Activated T-cell treated with anti-CD3 and anti-CD28 coated beads for 4 hours (primary cell): ENCODE data around the gene NDEL1.
"Not testable (repeated sequence)": the region's sequence is repeated elsewhere in the genome, so short reads cannot be mapped to it uniquely, and the experiment has no call there.

Source experiments
- DNase-seq: peaks from one replicate; pipeline ENCODE4 v3.0.0-alpha.2; 2020

The NDEL1 gene, protein sequence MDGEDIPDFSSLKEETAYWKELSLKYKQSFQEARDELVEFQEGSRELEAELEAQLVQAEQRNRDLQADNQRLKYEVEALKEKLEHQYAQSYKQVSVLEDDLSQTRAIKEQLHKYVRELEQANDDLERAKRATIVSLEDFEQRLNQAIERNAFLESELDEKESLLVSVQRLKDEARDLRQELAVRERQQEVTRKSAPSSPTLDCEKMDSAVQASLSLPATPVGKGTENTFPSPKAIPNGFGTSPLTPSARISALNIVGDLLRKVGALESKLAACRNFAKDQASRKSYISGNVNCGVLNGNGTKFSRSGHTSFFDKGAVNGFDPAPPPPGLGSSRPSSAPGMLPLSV

DNA sequence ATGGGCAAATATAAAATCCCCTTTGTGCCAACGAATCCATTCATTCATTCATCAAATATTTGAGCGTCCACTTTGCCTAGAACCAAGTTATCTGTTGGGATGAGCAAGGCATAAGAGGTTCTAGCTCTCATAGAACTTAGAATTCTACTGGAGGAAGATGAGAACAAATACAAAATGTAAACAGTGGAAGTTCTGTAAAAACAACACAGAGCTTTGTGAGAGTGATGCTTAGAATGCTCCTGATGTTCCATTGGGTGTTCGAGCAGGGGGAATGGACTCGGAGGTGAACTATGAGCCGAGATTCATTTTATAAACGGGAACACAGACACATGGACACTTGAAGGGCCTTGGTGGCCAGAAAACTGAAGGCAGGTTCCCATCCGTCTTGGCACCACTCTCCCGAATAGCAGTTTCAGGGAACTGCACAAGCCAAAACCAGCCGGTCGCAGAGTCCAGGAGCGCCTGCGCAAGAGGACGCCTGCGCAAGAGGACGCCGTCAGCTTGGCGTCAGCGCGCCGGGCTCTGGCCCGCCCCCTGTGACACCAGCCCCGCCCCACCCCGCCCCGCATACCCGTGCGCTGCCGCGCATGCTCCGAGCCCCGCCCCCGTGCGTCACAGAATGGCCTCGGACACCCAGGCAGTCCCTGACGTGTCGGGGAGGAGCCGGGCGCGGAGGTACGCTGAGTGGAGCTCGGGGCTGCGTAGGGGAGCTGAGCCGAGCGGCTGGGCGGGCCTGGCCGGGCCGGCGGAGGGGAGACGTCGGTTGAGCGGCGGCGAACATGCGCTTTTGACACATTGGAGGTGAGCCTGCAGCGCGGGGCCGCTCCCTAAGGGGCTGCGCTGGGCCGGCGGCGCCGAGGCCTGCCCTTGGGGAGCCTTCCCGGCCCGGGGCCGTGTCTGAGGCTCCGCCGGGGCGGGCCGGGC lies at the start of gene NDEL1:
NDEL1 (plus strand) TSS at position 640 of the 924 bp plus-strand sequence. CDS start 8,388 bp downstream, outside the sequence.
- peak; percentile 98 for DNase-seq

DNA sequence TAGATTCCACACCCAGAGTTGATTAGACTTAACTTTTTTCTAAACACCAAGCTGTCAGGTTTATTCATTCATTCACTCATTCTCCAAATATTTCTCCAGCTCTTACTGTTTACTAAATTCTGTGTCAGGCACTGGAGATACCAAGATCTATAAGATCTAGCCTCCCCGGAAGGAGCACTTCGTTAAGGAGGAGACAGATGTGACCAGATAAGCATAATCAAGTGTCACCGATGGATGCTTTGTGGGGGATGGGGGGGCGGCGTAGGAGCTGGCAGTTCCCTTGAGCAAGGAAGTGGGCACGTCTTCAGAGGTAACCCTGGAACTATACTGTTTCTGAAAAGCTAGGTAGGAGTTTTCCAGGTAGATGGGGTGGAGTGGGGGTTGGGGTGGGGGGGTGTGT lies 48.8 kb upstream of the NDEL1 start:
- no peak for DNase-seq

DNA sequence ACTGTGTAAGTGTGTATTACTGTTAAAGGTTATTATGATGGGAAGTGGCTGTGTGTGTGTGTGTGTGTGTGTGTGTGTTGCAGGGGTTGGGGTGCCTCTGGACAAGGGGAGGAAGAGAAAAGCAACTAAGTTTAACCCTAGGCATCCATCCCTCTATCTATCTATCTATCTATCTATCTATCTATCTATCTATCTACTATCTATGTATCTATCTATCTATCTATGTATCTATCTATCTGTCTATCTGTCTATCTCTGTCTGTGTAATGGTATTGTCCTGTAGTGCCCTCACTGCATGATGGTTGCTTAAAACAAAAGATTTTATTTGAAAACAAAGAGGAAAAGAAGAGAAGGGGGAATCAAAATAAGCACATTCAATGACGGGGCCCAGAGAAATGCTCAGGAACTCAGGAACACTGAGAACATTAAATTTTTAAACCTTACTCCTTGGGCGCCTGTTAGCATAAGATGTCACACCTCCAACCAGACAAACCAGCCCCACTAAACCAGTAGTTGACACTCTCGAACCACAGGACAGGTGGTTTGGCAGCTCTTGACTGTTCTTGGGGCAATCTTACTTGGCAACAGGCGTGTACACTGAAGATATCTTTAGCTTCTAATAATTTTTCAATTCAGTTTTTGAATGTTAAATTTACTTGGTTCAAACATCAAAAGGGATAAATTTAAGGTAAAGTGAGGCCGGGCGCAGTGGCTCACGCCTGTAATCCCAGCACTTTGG lies 47.6 kb upstream of the NDEL1 start:
- DNase-seq, result no peak

DNA sequence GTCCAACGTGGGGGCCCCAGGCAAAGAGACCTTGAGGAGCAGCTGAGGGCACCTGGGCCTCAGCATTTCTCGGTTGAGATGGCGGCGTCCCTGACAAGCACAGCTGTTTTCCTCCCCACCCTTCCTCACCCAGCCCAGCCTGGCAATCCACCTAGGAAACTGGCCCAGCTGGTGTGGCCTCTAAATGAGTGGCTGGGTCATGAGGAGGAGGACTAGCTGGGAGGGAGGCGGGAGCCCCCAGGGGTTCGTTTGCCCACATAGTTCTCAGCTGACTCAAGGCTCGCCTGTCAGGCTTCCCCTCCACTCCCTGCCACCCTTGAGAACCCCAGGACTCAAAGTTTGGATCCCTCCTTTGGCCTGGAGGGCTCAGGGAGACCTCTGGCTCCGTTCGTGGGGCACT lies 44.0 kb upstream of the NDEL1 start:
- DNase-seq, result no peak

DNA sequence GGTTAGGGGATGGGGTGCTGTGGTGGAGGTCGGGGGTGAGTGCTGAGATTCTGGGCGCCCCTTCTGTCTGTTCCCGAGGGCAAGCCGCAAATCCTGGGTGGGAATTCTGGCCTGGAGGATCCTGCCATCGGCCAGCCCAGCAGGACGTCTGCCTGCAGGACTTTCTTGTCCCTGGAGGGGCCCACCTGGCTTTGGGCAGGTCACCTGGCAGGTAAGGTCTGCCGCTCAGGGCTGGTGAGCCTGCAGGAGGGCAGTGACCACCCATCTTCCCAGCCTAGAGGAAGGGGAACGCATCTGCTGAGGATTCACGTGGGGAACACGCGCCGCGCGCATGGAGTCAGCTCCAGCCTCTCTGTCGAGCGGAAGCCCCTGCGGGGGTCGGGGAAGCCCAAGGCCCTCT lies 43.4 kb upstream of the NDEL1 start:
- no peak for DNase-seq

DNA sequence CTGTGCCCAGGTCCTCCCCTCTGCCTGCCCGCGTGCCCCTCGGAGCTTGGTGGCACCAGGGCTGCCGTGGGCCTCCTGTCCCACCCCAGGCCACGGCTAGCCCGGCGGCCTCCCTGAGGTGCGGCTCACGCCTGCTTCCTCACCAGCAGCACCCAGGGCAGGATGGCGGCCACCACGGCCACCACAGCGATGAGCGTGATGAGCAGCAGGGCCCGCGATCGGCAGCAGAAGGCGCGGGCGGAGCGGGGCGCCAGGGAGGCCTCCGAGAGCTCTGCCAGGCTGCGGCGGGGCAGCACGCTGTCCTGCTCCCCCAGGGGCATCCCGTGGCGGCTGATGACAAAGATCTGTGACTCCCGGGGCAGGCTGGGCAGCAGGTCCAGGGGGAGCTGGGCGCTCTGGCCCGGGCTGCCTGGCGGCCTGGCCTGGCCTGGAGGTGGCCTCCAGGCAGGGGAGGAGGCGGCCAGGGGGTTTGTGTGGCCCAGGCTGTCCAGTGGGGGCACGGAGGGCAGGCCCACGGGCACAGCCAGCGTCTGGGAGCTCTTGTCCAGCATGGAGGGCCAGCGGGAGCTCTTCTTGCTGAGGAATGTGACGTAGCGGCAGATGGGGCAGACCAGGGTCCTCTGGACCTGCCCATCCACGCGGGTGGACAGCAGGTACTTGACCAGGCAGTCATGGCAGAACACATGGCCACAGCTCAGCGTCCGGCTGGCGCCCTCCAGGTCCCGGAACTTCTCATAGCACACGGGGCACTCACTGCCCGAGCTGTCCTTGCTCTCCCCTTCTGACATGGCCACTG lies 42.8 kb upstream of the NDEL1 start:
- DNase-seq, result no peak

DNA sequence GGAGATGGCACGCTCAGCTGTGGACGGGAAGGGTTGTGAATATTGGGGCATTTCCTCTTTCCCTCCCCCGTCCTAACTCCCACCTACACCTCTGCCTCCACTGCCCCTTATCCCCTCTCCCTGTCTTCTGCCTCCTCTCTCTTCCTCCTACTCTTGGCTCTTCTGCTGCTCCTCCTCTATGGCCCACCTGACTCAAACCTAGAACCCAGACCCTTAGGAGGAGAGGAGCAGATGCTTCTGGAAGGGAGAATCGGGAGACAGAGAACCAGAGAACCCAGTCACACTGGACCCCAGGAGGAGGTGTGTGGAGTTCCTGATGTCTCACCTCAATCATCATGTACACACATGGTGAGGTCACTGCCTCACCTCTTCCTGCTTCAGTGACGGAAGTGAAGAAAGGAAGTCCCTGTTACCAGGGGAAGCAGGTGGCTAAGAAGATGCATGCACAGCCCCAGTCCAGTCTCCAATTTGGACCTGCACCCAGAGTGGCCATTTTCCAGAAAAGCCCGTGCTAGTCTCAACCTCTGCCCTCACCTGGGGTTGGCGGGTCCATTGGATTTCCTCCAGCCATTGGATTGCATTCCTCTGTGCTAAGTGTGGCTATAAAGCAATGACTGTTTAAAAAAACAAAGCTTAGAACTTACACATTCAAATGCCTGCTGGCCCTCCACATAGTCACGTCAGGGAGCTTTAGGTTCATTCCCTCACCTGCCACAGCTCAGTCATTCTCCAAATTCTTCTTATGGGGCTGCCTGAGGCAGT lies 42.0 kb upstream of the NDEL1 start:
- peak; percentile 14 for DNase-seq

DNA sequence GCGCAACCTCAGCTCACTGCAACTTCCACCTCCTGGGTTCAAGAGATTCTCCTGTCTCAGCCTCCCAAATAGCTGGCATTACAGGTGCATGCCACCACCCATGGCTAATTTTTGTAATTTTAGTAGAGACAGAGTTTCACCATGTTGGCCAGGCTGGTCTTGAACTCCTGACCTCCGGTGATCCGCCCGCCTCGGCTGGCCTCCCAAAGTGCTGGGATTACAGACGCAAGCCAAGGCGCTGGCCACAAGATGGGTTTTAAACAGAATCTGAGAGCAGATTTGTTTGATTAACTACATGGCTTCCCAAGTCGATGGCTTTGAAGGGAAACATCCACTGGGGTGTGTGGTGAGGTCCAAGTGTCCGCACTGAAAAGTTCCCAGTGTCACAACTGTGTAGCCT lies 41.2 kb upstream of the NDEL1 start:
- DNase-seq, result not testable (repeated sequence)

DNA sequence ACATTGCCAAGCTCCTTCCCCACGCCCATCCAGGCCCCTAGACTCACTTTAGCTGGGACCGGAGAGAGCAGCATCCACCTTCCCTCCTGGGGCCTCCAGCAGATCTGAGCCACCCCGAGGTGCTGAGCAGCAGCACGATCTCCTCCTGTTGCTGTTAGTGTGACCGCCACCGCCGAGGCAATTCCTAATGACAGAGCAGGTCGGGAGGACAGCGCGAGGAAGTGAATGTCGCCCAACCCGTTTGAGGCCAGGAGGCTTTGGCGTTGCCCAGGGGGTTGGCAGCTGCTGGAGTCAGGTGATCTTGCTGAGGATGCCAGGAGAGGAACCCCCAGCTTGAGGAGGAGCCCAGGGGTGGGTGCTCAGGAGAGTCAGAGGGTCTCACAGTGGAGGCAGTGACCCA lies 38.0 kb upstream of the NDEL1 start, which contains the start of gene RNF222:
RNF222 (minus strand) TSS at position 192 of the 400 bp plus-strand sequence. CDS start 4,366 bp downstream, outside the sequence.
- no peak for DNase-seq

DNA sequence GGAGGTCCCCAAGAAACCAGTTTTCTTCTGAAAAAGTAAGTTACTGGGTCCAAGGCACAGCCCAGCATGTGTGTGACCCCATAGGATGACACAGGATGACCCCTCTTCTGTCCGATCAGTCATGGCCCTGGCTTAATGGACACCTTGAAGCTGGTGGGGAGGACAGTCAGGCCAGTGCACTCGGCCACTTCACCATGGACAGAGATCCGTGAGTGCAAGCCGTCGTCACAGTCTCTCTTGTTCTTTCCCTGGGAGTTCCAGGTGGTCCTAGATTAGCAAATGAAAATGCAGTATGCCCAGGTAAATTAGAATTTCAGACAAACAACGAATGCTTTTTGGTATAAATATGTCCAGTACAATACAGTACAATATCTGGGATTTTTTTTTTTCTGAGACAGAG lies 36.7 kb upstream of the NDEL1 start:
- no peak for DNase-seq

DNA sequence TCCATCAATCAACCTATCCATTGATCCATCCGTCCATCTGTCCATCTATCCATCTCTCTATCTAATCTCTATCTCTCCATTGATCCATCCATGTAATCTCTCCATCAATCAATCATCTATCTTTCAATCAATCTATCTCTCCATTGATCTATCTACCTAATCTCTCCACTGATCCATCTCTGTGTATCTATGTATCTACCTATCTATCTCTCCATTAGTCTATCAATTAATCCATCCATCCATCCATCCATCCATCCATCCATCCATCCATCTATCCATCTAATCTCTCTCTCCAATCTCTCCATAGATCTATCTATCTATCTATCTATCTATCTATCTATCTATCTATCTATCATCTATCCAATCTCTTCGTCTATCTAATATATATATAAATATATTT lies 34.6 kb upstream of the NDEL1 start:
- DNase-seq, result no peak

DNA sequence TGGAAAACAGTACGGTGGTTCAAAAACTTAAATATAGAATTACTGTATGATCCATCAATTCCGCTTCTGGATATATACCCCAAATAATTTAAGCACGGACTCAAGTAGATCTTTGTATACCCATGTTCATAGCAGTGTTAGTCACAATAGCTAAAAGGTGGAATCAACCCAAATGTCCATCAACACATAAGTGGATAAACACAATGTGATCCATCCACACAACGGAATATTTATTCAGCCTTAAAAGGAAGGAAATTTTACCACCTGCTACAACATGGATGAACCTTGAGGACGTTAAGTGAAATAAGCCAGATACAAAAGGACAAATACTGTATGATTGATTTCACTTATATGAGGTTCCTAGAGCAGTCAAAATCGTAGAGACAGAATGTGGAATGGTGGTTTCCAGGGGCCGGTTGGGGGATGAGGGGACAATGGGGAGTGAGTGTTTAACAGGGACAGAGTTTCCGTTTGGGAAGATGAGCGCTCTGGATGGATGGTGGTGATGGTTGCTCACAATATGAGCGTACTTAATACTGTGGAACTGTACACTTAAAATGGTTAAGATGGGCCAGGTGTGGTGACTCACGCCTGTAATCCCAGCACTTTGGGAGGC lies 32.7 kb upstream of the NDEL1 start:
- DNase-seq, result no peak

DNA sequence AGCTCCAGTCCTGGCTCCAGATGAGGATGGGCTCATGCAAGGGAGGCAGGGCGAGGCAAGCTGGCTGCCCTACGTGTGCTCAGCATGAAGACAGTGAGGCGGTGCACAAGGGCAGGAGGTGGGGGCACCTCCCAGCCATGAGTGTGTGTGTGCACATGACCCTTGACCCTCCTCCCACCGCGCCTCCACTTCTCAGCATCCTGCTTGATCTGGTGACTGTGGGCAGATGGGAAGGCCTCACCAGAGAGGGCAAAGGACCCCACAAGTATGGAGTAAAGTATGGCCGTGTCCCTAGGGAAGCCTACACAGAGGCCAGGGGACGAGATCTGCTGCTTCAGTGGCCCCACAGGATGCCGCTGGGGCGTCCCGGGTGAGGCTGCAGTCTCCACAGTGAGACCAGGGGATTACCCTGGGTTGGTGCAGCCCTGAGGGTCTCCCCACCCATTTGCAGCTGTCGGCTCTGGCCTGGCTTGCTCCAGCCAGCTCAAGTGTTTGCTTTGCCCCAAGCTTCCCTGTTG lies 30.1 kb upstream of the NDEL1 start:
- no peak for DNase-seq

DNA sequence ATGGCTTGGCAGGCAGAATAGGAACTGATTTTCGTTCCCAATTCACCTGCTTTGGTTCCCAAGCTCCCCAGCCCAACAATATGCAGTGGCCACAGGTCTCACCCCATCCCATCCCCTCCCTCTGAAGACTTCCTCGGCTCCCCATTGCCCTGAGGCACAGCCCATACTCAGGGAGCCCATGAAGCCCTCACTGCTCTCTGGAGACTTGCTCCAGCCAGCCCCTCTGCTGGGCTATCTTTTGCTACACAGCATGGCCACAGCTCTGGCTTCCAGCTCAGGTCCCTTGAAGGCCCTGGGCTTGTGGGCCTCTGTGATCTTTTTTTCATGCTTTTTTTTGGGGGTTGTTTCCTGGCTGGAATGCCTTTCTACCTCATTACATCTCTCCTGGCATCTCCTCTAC lies 29.5 kb upstream of the NDEL1 start:
- DNase-seq, result no peak

DNA sequence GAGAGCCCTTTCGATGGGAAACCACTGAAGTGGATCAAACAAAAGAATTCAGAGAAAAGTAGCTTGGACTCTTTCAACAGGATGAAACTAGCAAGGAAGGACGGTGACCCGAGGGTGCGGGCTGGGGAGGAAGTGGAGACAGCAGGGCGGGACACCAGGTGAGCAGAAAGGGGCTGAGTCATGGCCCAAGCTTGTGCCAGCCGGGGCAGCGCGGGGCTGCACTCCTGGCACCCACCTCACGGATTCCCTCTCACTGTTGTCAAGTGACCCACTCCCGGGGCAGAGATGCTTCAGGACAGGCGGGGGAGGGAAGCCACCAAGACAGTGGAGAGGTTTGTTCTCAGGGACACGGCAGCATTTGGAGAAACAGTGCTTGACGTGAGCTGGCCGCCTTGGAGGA lies 27.3 kb upstream of the NDEL1 start:
- no peak for DNase-seq

DNA sequence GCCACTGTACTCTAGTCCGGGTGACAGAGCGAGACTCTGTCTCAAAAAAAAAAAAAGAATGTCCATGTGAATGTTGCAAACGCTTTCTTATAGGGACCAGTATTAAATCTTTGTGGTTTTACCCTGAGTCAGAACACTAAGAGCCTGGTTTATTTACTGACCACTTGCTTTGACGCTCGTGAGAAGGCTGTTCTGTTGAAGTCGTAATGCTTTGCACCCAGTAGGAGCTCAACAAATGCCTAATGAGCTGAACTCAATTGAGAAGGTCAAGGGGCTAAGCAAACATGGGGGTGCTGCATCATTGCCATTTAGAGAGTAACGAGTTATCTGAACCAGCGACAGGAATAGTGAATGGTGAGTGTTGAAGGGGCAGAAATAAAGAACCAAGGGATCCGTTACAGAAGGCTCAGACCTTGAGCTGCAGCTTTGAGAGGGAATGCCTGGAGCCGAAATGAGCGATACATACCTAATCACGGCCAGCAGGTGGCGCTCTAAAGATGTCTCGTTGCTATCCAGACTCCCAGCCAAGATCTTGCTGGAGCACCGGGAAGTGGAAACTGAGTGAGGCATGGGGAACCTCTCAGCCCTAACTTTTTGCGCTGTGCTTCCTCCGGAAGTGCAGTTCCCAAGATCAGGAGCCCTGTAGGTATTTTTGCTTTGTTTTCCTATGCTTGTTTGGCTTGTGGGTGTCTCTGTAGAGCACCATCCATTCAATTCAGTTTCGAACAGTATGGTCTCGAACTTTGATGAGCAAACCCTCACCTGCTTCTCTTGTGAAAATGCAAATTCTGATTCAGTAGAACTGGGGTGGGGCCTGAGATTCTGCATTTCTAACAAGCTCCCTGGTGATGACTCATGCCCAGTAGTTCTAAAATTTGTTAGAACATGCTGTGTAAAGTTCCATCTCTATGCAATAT lies 25.5 kb upstream of the NDEL1 start:
- peak; percentile 67 for DNase-seq

DNA sequence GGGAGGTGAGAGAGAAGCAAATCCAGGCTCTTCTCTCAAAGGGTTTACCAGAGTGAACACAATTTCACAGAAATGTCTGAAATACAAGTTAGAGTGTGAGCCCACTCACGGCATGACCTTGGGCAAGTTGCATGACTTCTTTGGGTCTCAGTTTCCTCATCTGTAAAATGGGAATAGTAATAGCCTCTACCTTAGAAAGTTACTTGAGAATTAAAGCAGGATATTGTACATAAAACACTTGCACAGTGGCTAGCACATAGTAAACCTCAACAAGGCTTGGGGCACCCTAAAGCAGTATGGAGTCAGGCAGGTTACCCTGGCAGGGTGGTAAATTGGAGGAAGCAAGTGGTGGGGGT lies 24.8 kb upstream of the NDEL1 start:
- no peak for DNase-seq

DNA sequence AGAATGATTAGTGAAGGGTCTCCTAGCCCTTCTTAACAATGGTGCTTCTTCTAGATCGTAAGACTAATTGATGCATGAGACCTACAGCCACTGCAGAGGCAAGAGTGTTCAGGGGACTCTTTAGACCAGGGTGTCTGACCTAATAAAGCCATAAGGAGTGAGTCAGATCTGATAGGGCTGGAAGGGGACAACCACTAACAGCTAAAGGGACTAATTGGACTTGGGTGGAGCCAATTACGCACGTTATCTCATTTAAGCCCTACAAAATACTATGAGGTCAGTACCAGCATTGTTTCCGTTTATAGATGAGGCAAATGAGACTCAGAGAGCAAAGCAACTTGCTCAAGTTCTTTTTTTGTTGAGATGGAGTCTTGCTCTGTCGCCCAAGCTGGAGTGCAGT lies 23.6 kb upstream of the NDEL1 start:
- DNase-seq, result no peak

DNA sequence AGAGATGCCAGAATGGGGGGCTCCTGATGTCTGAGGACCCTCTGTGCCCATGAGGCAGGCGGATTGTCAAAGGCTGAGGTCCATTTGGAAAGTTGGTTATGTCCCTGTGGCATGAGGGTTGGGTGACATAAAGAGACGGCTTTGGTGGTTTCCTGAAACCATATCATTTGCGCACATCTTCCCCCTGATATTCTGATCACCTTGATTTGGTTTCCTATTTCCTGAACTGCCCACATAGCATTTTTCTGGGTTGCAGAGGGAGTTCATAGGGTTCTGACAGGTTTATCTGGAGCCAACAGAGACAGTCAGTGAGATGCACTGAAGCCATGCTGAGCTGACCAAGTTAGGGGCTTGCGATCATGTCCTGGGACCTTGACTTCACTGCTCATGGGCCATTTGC lies 22.4 kb upstream of the NDEL1 start:
- DNase-seq, result no peak

DNA sequence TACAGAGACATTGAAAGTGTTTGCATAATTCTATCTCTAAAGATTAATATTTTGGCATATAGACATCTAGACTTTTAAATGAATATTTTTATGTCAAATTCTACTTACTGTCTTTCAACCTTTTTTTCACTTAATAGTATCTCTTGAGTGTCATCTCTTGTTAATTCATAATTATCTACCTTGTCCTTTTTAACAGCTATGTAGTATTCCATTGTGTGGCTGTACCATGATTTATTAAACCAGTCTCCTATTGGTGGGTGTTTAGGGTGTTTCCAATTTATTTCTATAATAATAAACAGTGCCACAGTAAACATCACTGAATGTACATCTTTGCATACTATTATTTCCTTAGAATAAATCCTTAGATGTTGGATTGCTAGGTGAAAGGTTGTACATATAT lies 21.7 kb upstream of the NDEL1 start:
- no peak for DNase-seq
